Hepatocyte (in vitro differentiated cells): Measurements from ENCODE around the gene PDK2. TPM values are rescaled to one million over a fixed set of nuclear protein-coding genes. Genes with fewer than 3 reads are reported as not detected.

Experiments
- DNase-seq: peaks from one replicate; pipeline ENCODE4 v3.0.0-alpha.2; 2016; ENCODE audit warnings: low spot score
- H2AFZ ChIP-seq: fragments of 200-600 bp; sonication (generic); 2 replicates; pipeline ENCODE4 v1.6.0; 2016; ENCODE audit warnings: antibody characterized with exemption, mild to moderate bottlenecking
- H3K27ac ChIP-seq: fragments of 200-600 bp; sonication (generic); 2 replicates; pipeline ENCODE4 v1.5.1; 2016; ENCODE audit warnings: mild to moderate bottlenecking
- H3K27me3 ChIP-seq: fragments of 200-600 bp; sonication (generic); 2 replicates; pipeline ENCODE4 v1.6.1; 2016
- H3K36me3 ChIP-seq: fragments of 200-600 bp; sonication (generic); replicated peaks from 2 replicates; pipeline ENCODE4 v1.5.1; 2016; ENCODE audit warnings: low read depth; ENCODE audit not compliant: insufficient read depth
- H3K4me1 ChIP-seq: fragments of 200-600 bp; sonication (generic); 2 replicates; pipeline ENCODE4 v1.5.1; 2016; ENCODE audit warnings: mild to moderate bottlenecking, moderate library complexity; ENCODE audit not compliant: insufficient read depth
- H3K4me2 ChIP-seq: fragments of 200-600 bp; sonication (generic); 2 replicates; pipeline ENCODE4 v1.6.0; 2016
- H3K4me3 ChIP-seq: fragments of 200-600 bp; sonication (generic); 2 replicates; pipeline ENCODE4 v1.5.1; 2016; ENCODE audit warnings: mild to moderate bottlenecking
- H3K79me2 ChIP-seq: fragments of 200-600 bp; sonication (generic); 2 replicates; pipeline ENCODE4 v1.6.0; 2017; ENCODE audit warnings: mild to moderate bottlenecking
- H3K9me2 ChIP-seq: fragments of 200-600 bp; sonication (generic); replicated peaks from 2 replicates; pipeline ENCODE4 v1.6.0; 2017; ENCODE audit warnings: mild to moderate bottlenecking; ENCODE audit not compliant: insufficient read depth
- H3K9me3 ChIP-seq: fragments of 200-600 bp; sonication (generic); 2 replicates; pipeline ENCODE4 v1.5.1; 2016; ENCODE audit warnings: low read depth, mild to moderate bottlenecking
- H4K20me1 ChIP-seq: fragments of 200-600 bp; sonication (generic); 2 replicates; pipeline ENCODE4 v1.6.0; 2016; ENCODE audit warnings: mild to moderate bottlenecking; ENCODE audit not compliant: insufficient read depth, poor library complexity, severe bottlenecking
- EZH2 ChIP-seq: fragments of 200-600 bp; sonication (generic); IDR thresholded peaks from 2 replicates; pipeline ENCODE4 v1.6.1; 2016; ENCODE audit warnings: antibody characterized with exemption, mild to moderate bottlenecking, borderline replicate concordance
- EZH2phosphoT487 ChIP-seq: fragments of 200-600 bp; sonication (generic); IDR thresholded peaks from one replicate; pipeline ENCODE4 v1.6.1; 2018; ENCODE audit warnings: antibody characterized with exemption, mild to moderate bottlenecking, low read depth, moderate library complexity; ENCODE audit not compliant: unreplicated experiment, severe bottlenecking
- WGBS: methylation state at CpG from one replicate; pipeline ENCODE4 v1.1.6; 2016; ENCODE audit warnings: low lambda C conversion rate; ENCODE audit errors: missing lambda C conversion rate; 5-methylcytosine and 5-hydroxymethylcytosine counted together
- polyA plus RNA-seq: library from polyadenylated mRNA; unstranded; fragments of >200 nt; fragmentation: Nextera tagmentation; extraction: Ambion mirVana; gene quantifications from 2 replicates; pipeline ENCODE4 v1.2.1, GENCODE V29; 2016
- total RNA-seq: library from RNA; depleted of rRNA; stranded (reverse); fragments of >200 nt; gene quantifications from 2 replicates; pipeline ENCODE4 v1.2.3, GENCODE V29; 2014
- TF ChIP-seq, protein P1 (sequence below): fragments of 200-600 bp; sonication (generic); IDR thresholded peaks from 2 replicates; pipeline ENCODE4 v1.5.1; 2016; ENCODE audit warnings: antibody characterized with exemption, mild to moderate bottlenecking; ENCODE audit not compliant: poor library complexity

PDK2 gene
- total and polyA plus RNA-seq, 2 experiments from 2014 or later, result 42.7 to 56.9 TPM

DNA sequence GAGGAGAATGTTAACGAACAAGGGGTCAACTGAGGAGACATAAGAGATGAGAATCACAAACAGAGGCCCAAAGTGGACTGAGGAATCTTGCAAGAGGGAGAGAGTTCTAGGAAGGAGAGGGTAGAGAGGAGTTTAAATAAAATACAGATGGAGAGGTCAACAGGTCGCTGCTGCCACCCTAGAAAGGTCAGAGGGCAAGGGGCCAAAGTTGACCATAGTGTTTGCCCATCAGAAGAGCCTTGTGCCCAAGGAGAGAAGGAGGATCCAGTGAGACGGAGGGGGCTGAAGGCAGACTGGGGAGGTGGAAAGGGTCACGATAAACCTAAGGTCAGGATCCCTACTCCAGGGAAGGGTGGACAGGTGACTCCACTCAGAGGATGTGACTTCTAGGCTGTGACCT lies 46.2 kb upstream of the PDK2 start:
- H3K9me3 ChIP-seq, result no peaks in the 10 kb centered on the region
- no peaks in the 10 kb centered on the region for H3K36me3 ChIP-seq
- no peaks in the 10 kb centered on the region for H3K27me3 ChIP-seq
- 83% methylated on average over 4 of the region's 4 CpGs for WGBS
- no peak overlapping the region for H3K4me2 ChIP-seq
- TF ChIP-seq EZH2, result no peak
- TF ChIP-seq EZH2phosphoT487, result no peak
- TF ChIP-seq, protein P1, sequence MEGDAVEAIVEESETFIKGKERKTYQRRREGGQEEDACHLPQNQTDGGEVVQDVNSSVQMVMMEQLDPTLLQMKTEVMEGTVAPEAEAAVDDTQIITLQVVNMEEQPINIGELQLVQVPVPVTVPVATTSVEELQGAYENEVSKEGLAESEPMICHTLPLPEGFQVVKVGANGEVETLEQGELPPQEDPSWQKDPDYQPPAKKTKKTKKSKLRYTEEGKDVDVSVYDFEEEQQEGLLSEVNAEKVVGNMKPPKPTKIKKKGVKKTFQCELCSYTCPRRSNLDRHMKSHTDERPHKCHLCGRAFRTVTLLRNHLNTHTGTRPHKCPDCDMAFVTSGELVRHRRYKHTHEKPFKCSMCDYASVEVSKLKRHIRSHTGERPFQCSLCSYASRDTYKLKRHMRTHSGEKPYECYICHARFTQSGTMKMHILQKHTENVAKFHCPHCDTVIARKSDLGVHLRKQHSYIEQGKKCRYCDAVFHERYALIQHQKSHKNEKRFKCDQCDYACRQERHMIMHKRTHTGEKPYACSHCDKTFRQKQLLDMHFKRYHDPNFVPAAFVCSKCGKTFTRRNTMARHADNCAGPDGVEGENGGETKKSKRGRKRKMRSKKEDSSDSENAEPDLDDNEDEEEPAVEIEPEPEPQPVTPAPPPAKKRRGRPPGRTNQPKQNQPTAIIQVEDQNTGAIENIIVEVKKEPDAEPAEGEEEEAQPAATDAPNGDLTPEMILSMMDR, result no peak
- DNase-seq, result no peak
- H3K4me3 ChIP-seq, result no peak overlapping the region
- no peaks in the 10 kb centered on the region for H4K20me1 ChIP-seq
- peaks cover 32% of the 10 kb centered on the region for H3K4me1 ChIP-seq
- H2AFZ ChIP-seq, result no peak overlapping the region
- H3K79me2 ChIP-seq, result no peaks in the 10 kb centered on the region
- no peak overlapping the region for H3K27ac ChIP-seq
- no peaks in the 10 kb centered on the region for H3K9me2 ChIP-seq

DNA sequence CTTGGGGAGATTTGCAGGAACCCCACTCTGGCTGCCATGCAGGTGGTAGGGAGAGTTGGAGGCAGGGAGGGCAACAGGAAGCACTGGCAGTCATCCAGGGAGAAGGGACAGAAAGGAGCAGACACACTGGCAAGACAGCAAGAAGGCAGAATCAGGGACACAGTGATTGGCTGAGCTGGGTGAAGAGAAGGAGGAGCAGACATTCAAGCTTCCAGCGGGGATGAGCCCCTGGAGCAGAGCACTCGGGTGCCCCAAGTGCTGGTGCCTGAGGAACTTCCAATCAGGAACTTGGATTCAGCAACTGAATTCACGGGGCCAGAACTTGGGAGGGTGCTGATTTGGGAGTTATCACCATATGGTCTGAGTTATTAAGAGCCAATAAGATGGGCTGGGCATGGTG lies 45.5 kb upstream of the PDK2 start:
- Histone ChIP-seq H3K79me2 (no peaks in the 10 kb centered on the region), H3K4me2 (no peak overlapping the region)

DNA sequence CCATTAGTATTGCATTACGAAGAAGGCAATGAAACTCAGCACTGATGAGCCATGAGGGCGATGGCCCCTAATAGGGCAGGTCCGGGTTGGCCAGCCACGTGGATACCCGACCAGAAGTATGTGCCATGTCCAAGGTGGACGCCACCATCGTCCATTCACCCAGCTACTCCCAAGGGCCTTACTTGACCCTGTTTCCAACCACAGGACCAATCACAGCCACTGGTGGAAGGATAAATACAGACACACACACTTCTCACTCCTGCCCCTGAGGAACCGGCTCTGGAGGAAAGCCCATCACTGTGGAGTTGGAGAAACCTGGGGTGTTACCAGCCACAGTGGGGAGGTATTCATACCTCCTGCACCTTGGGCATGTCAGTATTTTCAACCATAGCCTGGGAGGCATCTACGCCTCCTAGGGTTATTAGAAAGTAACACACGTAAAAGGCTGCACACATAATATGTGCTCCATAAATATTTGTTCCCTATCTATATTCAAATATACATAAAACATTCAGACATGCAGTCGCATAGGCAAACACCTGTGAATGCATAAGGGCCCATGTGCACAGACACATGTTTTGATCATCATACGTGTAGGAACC lies 44.6 kb upstream of the PDK2 start:
- Histone ChIP-seq H3K4me2 (no peak overlapping the region), H3K27ac (peak overlapping the region; percentile 19)

More for the DNA sequence above, 45.5 kb upstream of the PDK2 start:
- DNase-seq, result no peak
- no peak overlapping the region for H3K4me3 ChIP-seq
- TF ChIP-seq EZH2phosphoT487 (no peak), EZH2 (no peak)
- TF ChIP-seq, protein P1, result no peak
- H3K9me3 ChIP-seq, result no peaks in the 10 kb centered on the region
- no peaks in the 10 kb centered on the region for H3K27me3 ChIP-seq
- no peaks in the 10 kb centered on the region for H4K20me1 ChIP-seq
- no peaks in the 10 kb centered on the region for H3K9me2 ChIP-seq
- no peak overlapping the region for H2AFZ ChIP-seq
- peaks cover 34% of the 10 kb centered on the region for H3K4me1 ChIP-seq
- WGBS, result 72% methylated on average over 3 of the region's 3 CpGs
- H3K27ac ChIP-seq, result no peak overlapping the region
- no peaks in the 10 kb centered on the region for H3K36me3 ChIP-seq

More for the DNA sequence above, 44.6 kb upstream of the PDK2 start:
- Histone ChIP-seq H3K9me2 (no peaks in the 10 kb centered on the region), H4K20me1 (no peaks in the 10 kb centered on the region), H3K79me2 (no peaks in the 10 kb centered on the region), H3K4me3 (no peak overlapping the region), H3K9me3 (no peaks in the 10 kb centered on the region), H3K27me3 (no peaks in the 10 kb centered on the region), H3K36me3 (no peaks in the 10 kb centered on the region), H2AFZ (no peak overlapping the region), H3K4me1 (peaks cover 34% of the 10 kb centered on the region)
- TF ChIP-seq EZH2phosphoT487 (no peak), EZH2 (no peak)
- TF ChIP-seq, protein P1, result no peak
- no peak for DNase-seq
- WGBS, result 93% methylated on average over 12 of the region's 12 CpGs
